HEK293 (cell line): ENCODE measurements around the gene AKAP8.

Source experiments
- CTCF ChIA-PET: fragments of 350-600 bp; formaldehyde crosslinking; extraction: SDS; loops from one replicate; lab custom pipeline; 2021; ENCODE audit warnings: antibody characterized with exemption; lab: Yijun Ruan, JAX
- POLR2A ChIA-PET: fragments of 300-600 bp; formaldehyde crosslinking; extraction: SDS; loops from one replicate; lab custom pipeline; 2020; ENCODE audit warnings: antibody characterized with exemption, inconsistent platforms; lab: Yijun Ruan, JAX
- H3K27ac ChIP-seq: fragments of 200-500 bp; sonication (Bioruptor generic); 2 replicates; pipeline ENCODE4 v1.5.1; 2014; ENCODE audit warnings: low read depth, low read length, control low read depth, inconsistent platforms; ENCODE audit errors: extremely low read depth
- H3K36me3 ChIP-seq, 2 experiments: fragments of 200-500 bp in 1 of 2; sonication (Bioruptor generic) in 1 of 2; 1 replicate in 1 of 2; 2 replicates in 1 of 2; pipeline ENCODE4 v1.5.1; 2014 to 2017; ENCODE audit warnings: inconsistent platforms in 2 of 2, low read length in 2 of 2; ENCODE audit not compliant: control insufficient read depth in 2 of 2, insufficient read depth in 1 of 2
- H3K4me1 ChIP-seq: fragments of 200-500 bp; sonication (Bioruptor generic); 2 replicates; pipeline ENCODE4 v1.5.1; 2014; ENCODE audit warnings: mild to moderate bottlenecking, low read length, inconsistent platforms; ENCODE audit not compliant: control insufficient read depth, insufficient read depth
- H3K4me3 ChIP-seq: 2 replicates; pipeline ENCODE4 v1.5.1; 2011; ENCODE audit warnings: low read depth, mild to moderate bottlenecking, control low read depth, low read length, moderate library complexity
- H3K9me3 ChIP-seq: fragments of 200-500 bp; sonication (Bioruptor generic); 2 replicates; pipeline ENCODE4 v1.5.1; 2014; ENCODE audit warnings: low read depth, low read length, inconsistent platforms; ENCODE audit not compliant: control insufficient read depth, insufficient read depth
- EGR2 ChIP-seq: fragments of 450-650 bp; formaldehyde crosslinking; IDR thresholded peaks from 2 replicates; pipeline ENCODE4 v1.5.1; 2016; ENCODE audit warnings: low read depth, missing biosample characterization, missing genetic modification characterization
- GLIS2 ChIP-seq: fragments of 450-650 bp; formaldehyde crosslinking; IDR thresholded peaks from 2 replicates; pipeline ENCODE4 v1.5.1; 2016; ENCODE audit warnings: missing biosample characterization, missing genetic modification characterization
- KLF10 ChIP-seq: fragments of 450-650 bp; IDR thresholded peaks from 2 replicates; pipeline ENCODE4 v1.5.1; 2018; ENCODE audit warnings: missing biosample characterization, mild to moderate bottlenecking, missing genetic modification characterization
- MYNN ChIP-seq: fragments of 450-650 bp; formaldehyde crosslinking; IDR thresholded peaks from 2 replicates; pipeline ENCODE4 v1.5.1; 2016; ENCODE audit warnings: missing biosample characterization, missing genetic modification characterization, borderline replicate concordance
- OSR2 ChIP-seq: fragments of 450-650 bp; formaldehyde crosslinking; IDR thresholded peaks from 2 replicates; pipeline ENCODE4 v1.5.1; 2016; ENCODE audit warnings: missing biosample characterization, missing genetic modification characterization
- SCRT1 ChIP-seq: fragments of 450-650 bp; formaldehyde crosslinking; IDR thresholded peaks from 2 replicates; pipeline ENCODE4 v1.5.1; 2016; ENCODE audit warnings: missing biosample characterization, missing genetic modification characterization, borderline replicate concordance
- YY2 ChIP-seq: fragments of 450-650 bp; formaldehyde crosslinking; IDR thresholded peaks from 2 replicates; pipeline ENCODE4 v1.5.1; 2016; ENCODE audit warnings: missing biosample characterization, missing genetic modification characterization
- ZIC2 ChIP-seq: fragments of 450-650 bp; formaldehyde crosslinking; IDR thresholded peaks from 2 replicates; pipeline ENCODE4 v1.5.1; 2016; ENCODE audit warnings: missing biosample characterization, missing genetic modification characterization
- ZNF112 ChIP-seq: fragments of 450-650 bp; formaldehyde crosslinking; IDR thresholded peaks from 2 replicates; pipeline ENCODE4 v1.5.0; 2017; ENCODE audit warnings: missing biosample characterization, missing genetic modification characterization
- ZNF121 ChIP-seq: fragments of 450-650 bp; formaldehyde crosslinking; IDR thresholded peaks from 2 replicates; pipeline ENCODE4 v1.5.1; 2016; ENCODE audit warnings: missing biosample characterization, missing genetic modification characterization
- ZNF596 ChIP-seq: fragments of 450-650 bp; IDR thresholded peaks from 2 replicates; pipeline ENCODE4 v1.5.0; 2018; ENCODE audit warnings: missing biosample characterization, mild to moderate bottlenecking, missing genetic modification characterization, moderate library complexity
- ZNF664 ChIP-seq: fragments of 450-650 bp; formaldehyde crosslinking; IDR thresholded peaks from 2 replicates; pipeline ENCODE4 v1.5.1; 2016; ENCODE audit warnings: missing biosample characterization, missing genetic modification characterization
- ZNF701 ChIP-seq: fragments of 450-650 bp; formaldehyde crosslinking; IDR thresholded peaks from 2 replicates; pipeline ENCODE4 v1.5.1; 2016; ENCODE audit warnings: missing biosample characterization, missing genetic modification characterization
- TF ChIP-seq, protein P1 (sequence below): fragments of 450-650 bp; formaldehyde crosslinking; IDR thresholded peaks from 2 replicates; pipeline ENCODE4 v1.5.1; 2016; ENCODE audit warnings: missing biosample characterization, missing genetic modification characterization

The AKAP8 gene

DNA sequence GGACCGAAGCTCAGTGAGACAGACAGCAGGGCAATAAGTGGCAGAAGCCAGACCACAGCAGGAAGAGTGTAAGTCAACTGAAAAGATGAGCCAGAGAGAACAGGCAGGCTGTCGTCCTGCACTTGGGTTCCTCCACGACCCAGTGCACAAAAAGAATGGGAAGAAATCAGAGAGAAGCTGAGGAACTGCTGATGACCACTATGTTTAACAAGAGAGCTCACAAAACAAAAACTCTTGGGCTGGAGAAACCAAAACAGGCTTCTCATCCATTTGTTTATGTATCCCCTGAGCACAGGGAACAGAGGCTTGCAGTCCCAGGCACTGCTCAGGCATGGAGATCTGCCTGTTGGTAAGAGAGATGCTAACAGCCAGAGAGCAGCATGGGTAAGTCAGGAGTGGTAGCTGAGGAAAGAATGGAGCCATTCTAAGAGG is 25.2 kb upstream of the AKAP8 start:
- CTCF ChIA-PET, result interaction anchor here (0.6 to 1.2 kb wide), 2 partner anchors 254 to 313 kb away, joined by 3 to 4 read pairs; no protein-coding TSS in a partner anchor

DNA sequence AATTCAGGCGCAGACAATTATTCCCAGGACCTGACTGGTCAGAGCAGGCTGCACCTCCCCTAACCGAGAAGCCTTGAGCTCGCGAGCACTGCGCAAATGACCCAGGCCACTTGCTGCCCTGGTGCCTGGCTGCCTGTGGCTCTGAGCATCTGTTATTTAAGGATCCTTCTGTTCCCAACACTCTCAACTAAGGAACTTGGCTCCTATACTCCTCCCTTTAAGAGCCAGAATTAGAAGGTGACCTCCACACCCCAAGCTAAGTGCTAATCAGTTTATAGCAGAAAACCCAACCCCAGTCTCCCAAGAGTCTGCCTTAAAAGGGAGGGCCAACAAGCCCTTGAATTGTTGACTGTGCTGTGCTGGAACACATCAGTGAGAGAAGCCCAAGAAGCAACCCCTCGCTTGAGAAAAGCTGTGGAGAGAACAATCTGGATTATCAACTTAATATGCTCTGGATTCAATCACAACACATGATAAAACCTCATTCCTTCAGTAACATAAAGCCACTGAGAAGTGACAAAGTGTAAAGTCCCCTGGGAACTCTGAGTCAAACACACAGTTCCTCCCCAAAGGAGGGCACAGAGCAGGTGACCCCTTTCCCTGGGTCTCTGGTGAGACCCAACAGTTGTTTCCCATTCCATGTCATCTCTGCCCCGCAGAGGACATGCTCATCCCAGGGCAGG is 24.7 kb upstream of the AKAP8 start:
- ChIA-PET POLR2A (interaction anchor here (0.6 to 1.1 kb wide), 2 partner anchors 15 to 831 kb away, joined by 4 to 5 read pairs; partner anchors contain the start of gene AKAP8L), CTCF (interaction anchor here (0.6 to 1.4 kb wide), 3 partner anchors 12 to 312 kb away, joined by 3 to 4 read pairs (median 3); no protein-coding TSS in a partner anchor)
- H3K4me1 ChIP-seq, result peaks cover 7% of the 10 kb centered on the region
- no peak overlapping the region for H3K27ac ChIP-seq
- TF ChIP-seq GLIS2 (tag by site-specific recombination) (no peak), ZIC2 (0 out of 2 replicates have a peak, but pooled peaks have one; percentile 18)
- H3K9me3 ChIP-seq, result no peaks in the 10 kb centered on the region
- no peak overlapping the region for H3K4me3 ChIP-seq
- H3K36me3 ChIP-seq, result peaks cover 31 to 78% of the 10 kb centered on the region in 2 experiments

More for the DNA sequence above, 25.2 kb upstream of the AKAP8 start:
- Histone ChIP-seq H3K4me3 (no peak overlapping the region), H3K9me3 (no peaks in the 10 kb centered on the region), H3K4me1 (peaks cover 7% of the 10 kb centered on the region)
- TF ChIP-seq ZNF121 (tag by site-specific recombination) (no peak), ZNF701 (tag by site-specific recombination) (no peak), SCRT1 (no peak), ZNF596 (tag by site-specific recombination) (no peak), EGR2 (no peak), ZNF664 (tag by site-specific recombination) (no peak), ZNF112 (tag by site-specific recombination) (no peak), KLF10 (tag by site-specific recombination) (no peak)
- TF ChIP-seq, all 188 proteins: peak for 0
- Histone ChIP-seq H3K27ac (no peak overlapping the region), H3K36me3 (peaks cover 31 to 78% of the 10 kb centered on the region in 2 experiments)
- POLR2A ChIA-PET, result interaction anchor here (1.1 kb wide), 1 partner anchor 14 kb away, joined by 5 read pairs; the partner anchor contains the start of gene AKAP8L

DNA sequence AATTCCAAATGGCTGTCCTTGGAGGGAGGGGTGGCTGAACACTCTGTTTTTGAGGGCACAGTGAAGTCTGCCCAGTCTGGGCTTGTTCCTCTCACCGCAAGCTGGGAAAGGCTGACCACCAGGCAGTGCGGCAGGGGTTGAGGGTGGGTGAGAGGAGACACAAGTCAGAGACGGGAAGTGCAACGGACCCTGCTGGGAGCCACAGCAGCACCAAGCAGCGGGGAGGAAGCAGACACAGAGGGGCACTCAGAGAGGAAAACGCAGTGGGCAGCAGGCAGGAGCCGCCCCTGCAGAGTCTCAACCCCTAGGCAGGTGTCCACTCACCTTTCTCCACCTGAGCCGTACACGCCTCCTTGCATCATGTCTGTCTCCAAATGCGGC is 23.6 kb upstream of the AKAP8 start:
- POLR2A ChIA-PET, result no interaction called here
- CTCF ChIA-PET, result interaction anchor here (1.4 kb wide), 1 partner anchor 14 kb away, joined by 3 read pairs; no protein-coding TSS in a partner anchor
- H3K36me3 ChIP-seq, result peaks cover 26 to 84% of the 10 kb centered on the region in 2 experiments

DNA sequence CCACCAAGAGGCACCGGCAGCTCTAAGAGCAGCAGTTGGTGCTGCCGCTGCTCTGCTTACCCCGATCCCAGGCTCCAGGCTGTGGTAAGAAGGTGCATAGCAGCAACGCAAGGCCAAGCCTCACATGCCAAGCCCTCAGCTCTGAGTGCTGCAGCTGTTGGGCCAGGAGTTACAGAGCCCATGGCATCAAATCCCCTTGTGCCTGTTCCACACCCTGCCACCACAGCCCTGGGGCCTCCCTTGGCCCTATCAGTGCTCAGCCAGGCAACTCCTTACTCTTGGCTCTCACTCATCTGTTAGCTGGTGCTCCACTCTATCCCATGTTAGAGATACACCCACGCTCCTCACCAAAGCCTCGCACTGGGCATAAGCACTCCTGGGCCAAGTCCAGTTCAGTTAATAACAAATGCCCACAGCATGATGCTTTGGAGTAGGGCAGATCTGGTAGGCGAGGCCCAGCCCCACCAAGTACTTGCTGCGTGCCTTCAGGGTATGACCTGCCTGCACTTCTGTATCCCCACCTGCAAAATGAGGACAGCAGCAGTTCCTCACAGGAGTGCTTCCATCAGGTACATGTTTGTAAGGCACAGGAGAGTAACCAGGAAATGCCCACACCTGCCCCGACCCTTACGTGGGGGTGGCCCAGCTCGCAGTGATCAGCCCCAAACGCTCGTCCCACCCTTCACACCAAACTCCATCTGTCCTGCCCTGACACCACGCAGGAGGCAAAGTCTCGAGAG is 23.0 kb upstream of the AKAP8 start:
- TF ChIP-seq, protein P1, sequence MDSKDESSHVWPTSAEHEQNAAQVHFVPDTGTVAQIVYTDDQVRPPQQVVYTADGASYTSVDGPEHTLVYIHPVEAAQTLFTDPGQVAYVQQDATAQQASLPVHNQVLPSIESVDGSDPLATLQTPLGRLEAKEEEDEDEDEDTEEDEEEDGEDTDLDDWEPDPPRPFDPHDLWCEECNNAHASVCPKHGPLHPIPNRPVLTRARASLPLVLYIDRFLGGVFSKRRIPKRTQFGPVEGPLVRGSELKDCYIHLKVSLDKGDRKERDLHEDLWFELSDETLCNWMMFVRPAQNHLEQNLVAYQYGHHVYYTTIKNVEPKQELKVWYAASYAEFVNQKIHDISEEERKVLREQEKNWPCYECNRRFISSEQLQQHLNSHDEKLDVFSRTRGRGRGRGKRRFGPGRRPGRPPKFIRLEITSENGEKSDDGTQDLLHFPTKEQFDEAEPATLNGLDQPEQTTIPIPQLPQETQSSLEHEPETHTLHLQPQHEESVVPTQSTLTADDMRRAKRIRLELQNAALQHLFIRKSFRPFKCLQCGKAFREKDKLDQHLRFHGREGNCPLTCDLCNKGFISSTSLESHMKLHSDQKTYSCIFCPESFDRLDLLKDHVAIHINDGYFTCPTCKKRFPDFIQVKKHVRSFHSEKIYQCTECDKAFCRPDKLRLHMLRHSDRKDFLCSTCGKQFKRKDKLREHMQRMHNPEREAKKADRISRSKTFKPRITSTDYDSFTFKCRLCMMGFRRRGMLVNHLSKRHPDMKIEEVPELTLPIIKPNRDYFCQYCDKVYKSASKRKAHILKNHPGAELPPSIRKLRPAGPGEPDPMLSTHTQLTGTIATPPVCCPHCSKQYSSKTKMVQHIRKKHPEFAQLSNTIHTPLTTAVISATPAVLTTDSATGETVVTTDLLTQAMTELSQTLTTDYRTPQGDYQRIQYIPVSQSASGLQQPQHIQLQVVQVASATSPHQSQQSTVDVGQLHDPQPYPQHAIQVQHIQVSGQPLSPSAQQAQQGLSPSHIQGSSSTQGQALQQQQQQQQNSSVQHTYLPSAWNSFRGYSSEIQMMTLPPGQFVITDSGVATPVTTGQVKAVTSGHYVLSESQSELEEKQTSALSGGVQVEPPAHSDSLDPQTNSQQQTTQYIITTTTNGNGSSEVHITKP (tag by site-specific recombination), result no peak
- CTCF ChIA-PET, result interaction anchor here (0.6 to 1.4 kb wide), 3 partner anchors 14 to 795 kb away, joined by 3 to 4 read pairs (median 3); no protein-coding TSS in a partner anchor
- peaks cover 7% of the 10 kb centered on the region for H3K4me1 ChIP-seq
- H3K36me3 ChIP-seq, result peaks cover 25 to 86% of the 10 kb centered on the region in 2 experiments
- no peak overlapping the region for H3K4me3 ChIP-seq
- H3K27ac ChIP-seq, result no peak overlapping the region
- POLR2A ChIA-PET, result interaction anchor here (1.7 kb wide), 1 partner anchor 16 kb away, joined by 6 read pairs; the partner anchor contains the start of gene AKAP8L
- no peaks in the 10 kb centered on the region for H3K9me3 ChIP-seq

More for the DNA sequence above, 23.6 kb upstream of the AKAP8 start:
- H3K9me3 ChIP-seq, result no peaks in the 10 kb centered on the region
- H3K4me1 ChIP-seq, result peaks cover 7% of the 10 kb centered on the region
- H3K27ac ChIP-seq, result no peak overlapping the region
- no peak overlapping the region for H3K4me3 ChIP-seq
- TF ChIP-seq OSR2 (tag by site-specific recombination) (no peak), ZIC2 (peak; percentile 89), YY2 (no peak), MYNN (tag by site-specific recombination) (no peak)
